Epithelial cell of esophagus (primary cell): ENCODE results near the gene POU3F2.

Experiments used
- DNase-seq: peaks from one replicate; pipeline ENCODE4 v3.0.0; 2010; ENCODE audit warnings: low read depth
- H3K4me3 ChIP-seq: 2 replicates; pipeline ENCODE4 v1.5.1; 2011; ENCODE audit warnings: mild to moderate bottlenecking, low read length, control low read depth
- TF ChIP-seq, protein P1 (sequence below): IDR thresholded peaks from 2 replicates; pipeline ENCODE4 v1.5.1; 2011; ENCODE audit warnings: low read depth, mild to moderate bottlenecking, low read length, control low read depth, inconsistent platforms; ENCODE audit not compliant: insufficient read depth; ENCODE audit errors: missing control alignments

The POU3F2 gene

DNA sequence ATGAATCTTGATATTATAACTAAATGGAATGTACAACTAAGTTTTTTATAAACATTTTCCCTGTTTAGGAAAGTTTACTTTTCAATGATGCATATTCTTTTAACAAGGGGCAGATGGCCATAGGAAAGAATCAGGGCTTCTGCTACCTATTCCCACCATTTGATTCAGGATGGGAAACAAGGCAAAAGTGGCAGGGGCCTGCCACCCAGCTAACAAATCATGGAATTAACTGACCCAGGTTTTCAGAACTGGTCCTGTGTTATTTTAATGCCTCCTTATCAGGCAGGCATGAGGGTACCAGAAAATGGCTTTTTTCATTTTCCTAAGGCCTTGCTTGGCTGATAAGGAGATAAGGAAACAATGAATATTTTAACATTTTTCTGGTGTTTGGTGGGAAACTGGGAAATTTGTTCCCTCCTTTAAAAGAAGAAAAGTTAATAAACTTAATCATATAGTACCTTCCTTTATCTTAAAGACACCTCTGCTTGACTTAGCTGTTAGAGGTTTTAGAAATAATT lies 6.7 kb downstream of the POU3F2 start:
- no peak overlapping the region for H3K4me3 ChIP-seq
- no peak for DNase-seq
- TF ChIP-seq, protein P1, sequence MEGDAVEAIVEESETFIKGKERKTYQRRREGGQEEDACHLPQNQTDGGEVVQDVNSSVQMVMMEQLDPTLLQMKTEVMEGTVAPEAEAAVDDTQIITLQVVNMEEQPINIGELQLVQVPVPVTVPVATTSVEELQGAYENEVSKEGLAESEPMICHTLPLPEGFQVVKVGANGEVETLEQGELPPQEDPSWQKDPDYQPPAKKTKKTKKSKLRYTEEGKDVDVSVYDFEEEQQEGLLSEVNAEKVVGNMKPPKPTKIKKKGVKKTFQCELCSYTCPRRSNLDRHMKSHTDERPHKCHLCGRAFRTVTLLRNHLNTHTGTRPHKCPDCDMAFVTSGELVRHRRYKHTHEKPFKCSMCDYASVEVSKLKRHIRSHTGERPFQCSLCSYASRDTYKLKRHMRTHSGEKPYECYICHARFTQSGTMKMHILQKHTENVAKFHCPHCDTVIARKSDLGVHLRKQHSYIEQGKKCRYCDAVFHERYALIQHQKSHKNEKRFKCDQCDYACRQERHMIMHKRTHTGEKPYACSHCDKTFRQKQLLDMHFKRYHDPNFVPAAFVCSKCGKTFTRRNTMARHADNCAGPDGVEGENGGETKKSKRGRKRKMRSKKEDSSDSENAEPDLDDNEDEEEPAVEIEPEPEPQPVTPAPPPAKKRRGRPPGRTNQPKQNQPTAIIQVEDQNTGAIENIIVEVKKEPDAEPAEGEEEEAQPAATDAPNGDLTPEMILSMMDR, result no peak

- DNase-seq, result no peak
- TF ChIP-seq, protein P1, result no peak
- H3K4me3 ChIP-seq, result no peak overlapping the region
Observed at GRCh38 chr6:98841621-98842341, 7.4 kb downstream of the POU3F2 start.

DNA sequence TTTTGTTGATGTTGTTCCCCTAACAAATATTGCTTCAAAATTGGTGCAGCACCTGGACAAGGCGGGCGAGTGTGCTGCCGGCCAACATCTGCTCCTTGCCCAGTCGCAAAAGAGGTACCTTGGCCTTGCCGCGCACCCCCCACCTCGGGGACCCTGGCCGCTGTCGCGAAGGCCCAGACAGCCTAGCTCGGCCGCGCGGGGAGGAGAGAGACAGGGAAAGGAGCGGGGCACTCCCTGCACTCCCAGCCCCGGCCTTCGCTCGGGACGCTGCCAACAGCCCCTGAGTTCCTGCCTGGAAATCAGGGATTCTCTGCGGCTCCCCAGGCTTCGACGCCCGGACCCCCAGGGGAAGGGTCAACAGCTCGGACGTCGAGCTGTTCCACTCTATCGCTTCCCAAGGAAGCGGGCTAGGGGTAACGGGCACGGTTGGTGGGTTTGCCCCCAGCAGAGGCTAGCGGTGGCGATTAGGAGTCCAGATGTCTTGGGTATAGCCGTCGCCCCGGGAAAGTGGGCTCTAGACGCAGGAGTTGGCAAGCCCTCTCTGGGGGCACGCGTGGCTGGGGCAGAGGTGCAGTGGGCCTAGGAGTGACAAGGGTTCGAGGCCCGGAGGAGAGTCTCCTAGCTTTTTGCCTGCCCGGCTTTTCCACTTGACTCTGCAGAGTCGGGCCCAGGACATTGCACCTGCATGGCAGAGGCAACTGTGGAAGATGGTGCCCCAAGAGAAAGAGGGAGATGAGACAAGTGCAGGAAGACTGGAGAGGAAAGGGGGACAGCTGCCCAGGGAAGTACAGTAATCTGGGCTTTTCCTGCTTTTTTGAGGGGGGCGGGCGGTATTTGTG lies 8.2 kb downstream of the POU3F2 start:
- TF ChIP-seq, protein P1, result no peak
- no peak overlapping the region for H3K4me3 ChIP-seq
- DNase-seq, result no peak

GRCh38 chr6:98843271-98844243 lies 9.2 kb downstream of the POU3F2 start:
- H3K4me3 ChIP-seq, result no peak overlapping the region
- DNase-seq, result no peak
- TF ChIP-seq, protein P1, result no peak

DNA sequence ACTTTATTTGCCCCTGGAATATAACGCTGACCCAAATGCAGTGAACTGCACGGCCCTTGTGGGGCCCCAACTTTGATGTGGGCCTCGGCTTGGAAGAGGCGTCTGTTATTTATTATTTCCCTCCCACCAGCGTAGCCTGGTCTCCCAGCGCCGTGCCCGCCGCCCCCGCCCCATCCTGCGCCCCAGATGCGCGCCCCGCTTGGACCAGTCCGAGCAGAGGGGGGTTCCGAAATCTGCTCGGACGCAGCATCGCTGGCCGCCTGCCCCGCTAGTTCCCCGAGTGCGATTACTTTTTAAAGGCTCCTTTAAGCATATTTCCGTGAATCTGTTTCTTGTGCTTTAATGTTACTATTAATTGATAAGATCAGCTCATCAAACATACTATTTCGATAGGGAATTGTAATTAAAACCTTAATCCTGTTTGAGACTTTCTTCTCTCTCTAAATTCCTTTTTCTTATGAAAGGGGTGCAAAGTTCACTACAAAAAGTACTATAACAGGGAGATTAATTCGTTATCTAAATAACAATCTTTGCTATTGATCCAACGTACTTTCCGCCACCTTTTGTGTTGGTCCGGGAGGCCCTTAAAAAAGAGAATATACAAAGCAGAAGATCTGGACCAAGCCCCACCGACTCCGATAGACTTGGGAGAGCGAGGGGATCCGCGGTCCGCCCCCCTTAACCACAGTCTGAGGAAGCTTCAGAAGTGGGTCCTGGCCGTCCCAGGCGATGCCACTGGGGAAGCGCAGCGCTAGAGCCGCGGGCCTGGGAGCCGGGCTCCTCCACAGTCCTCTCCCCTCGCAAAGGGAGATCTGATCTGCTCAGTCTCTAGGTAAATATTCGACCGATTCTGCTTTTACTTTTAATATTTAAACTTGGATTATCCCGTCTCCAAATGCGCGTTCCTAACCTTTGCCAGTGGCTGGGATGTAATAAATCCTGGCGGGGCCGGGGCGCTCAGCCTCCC lies 10.2 kb downstream of the POU3F2 start:
- DNase-seq, result no peak
- H3K4me3 ChIP-seq, result no peak overlapping the region
- TF ChIP-seq, protein P1, result no peak
